B cell (primary cell): ENCODE measurements around the gene PTGES3.

Experiments
- CTCF ChIP-seq: fragments of 200-600 bp; IDR thresholded peaks from one replicate; pipeline ENCODE4 v1.8.0; 2022; ENCODE audit warnings: antibody characterized with exemption, mild to moderate bottlenecking
- EZH2 ChIP-seq: IDR thresholded peaks from 2 replicates; pipeline ENCODE4 v1.6.1; 2012; ENCODE audit warnings: borderline replicate concordance, low read depth, mild to moderate bottlenecking, moderate library complexity, low read length; ENCODE audit not compliant: insufficient read depth, poor library complexity, severe bottlenecking

DNA sequence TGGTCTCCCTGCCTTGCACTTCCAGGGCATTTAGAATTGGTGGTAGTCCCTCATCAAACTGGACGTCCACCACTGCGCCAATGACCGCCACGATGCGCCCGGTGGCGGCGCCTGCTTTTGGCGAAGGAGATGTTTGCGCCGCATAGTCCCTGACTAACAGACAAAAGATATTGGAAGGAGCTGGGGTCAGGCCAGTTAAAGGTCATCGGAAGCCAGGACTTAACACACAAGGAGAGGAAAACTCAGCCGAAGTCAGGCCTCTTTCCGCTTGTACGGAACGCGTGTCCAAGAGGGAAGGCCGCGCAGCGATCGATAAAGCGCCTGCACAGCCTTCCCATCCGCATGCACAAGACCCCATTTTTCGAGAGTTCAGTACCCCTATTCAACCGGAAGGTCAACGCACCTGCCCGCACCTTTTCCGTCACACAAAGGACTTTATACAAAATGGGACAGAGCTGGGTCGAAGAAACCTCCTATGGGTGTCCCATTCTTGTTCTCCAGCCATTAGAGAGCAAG, 42.8 kb downstream of the PTGES3 start:
- TF ChIP-seq CTCF (no peak), EZH2 (no peak)
